T1000 (cell line): ENCODE results near the gene JADE2.
"Not testable (repeated sequence)": the region's sequence is repeated elsewhere in the genome, so short reads cannot be mapped to it uniquely, and the experiment has no call there.

ENCODE experiments used
- DNase-seq: peaks from one replicate; lab custom pipeline; 2025; ENCODE audit warnings: mixed read lengths; lab: John Stamatoyannopoulos, UW

JADE2 gene

GRCh38 chr5:134524826-134525682 lies at the start of gene JADE2:
JADE2 (plus strand) TSS chr5:134525670; CDS start chr5:134535858, 10,188 bp downstream.
- DNase-seq, result no peak

- no peak for DNase-seq
These were observed 47.8 kb upstream of the JADE2 start for GRCh38 chr5:134477462-134478245.

DNA sequence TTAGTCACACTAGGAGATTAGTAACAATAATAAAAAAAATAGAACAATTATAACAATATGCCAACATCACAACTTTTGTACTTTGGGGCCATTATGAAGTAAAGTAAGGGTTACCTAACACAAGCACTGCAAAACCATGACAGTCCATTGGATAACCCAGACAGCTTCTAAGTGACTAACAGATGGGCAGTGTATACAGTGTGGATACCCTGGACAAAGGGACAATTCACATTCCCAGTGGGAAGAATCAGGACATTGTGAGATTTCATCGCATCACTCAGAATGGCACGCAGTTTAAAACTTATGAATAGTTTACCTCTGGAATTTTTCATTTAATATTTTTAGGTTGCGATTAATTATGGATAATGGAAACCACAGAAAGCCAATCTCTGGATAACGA lies 45.6 kb upstream of the JADE2 start:
- no peak for DNase-seq

DNA sequence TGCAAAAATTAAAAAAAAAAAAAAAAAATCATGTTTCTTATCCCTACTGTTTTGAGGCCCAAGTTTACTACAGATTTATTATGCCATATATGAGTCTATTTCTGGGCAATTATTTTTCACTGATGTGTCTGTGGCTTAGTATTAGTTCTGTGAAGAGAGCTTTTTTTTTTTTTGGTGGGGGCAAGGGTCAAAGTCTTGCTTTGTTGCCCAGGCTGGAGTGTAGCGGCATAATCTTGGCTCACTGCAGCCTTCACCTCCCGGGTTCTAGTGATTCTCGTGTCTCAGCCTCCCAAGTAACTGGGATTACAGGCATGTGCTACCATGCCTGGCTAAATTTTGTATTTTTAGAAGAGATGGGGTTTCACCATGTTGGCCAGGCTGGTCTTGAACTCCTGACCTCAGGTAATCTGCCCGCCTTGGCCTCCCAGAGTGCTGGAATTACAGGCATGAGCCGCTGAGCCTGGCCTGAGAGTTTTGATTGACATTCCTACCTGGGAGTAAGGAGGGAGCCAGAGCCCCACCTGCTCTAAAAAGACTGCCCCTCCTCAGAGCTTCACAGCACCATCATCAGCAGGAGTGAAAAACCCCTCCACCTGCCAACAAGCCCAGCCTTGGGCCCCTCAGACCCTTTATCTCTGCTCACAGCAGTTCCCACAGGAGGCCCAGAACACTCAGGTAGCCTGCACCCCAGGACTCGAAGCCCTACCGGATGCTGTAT lies 36.1 kb upstream of the JADE2 start:
- no peak for DNase-seq

DNA sequence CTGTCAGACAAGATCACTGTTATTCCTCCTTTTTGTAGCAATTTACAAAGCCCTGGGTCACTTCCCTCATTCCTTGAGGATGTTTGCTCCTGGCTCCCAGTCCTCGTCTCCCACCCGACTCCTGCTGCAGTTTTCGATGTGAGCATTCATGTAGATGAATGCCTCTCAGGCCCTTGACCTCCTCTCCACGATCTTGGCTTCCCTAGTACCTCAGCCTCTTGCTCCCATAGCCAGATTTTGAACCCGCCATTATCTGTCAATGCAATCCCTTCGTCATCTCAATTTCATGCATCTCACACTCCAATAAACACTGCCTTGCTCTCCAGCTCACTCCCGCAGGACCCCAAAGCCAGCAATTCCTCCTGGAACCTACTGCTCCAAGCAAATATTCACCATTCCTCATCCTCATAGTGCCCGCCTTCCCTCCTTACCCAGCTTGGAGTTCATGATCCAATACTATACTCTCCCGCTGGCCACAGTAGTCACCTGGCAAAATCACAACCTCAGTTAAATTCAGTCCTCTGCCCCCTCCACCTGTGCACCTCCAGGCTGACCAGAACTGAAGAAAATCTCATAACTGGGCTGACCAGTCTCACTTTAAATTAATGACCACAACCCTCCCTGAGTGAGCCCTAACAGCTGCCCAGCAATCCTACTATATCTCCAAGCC lies 35.1 kb upstream of the JADE2 start:
- DNase-seq, result no peak

DNA sequence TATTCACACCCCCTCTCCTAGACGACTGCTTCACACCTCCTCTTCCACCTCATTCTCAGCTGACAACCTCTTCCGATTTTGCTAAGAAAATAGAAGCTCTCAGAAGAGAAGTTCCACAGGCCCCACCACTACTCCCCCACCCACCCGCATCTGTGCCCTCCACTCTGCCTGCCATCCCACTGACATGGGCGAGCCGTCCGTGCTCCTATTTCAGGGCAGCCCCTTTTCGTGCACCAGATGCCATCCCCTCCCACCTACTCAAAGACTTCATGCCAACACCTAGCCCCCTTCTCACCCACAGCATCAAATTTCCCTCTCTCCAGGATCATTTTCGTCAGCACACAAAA lies 34.6 kb upstream of the JADE2 start:
- no peak for DNase-seq

DNA sequence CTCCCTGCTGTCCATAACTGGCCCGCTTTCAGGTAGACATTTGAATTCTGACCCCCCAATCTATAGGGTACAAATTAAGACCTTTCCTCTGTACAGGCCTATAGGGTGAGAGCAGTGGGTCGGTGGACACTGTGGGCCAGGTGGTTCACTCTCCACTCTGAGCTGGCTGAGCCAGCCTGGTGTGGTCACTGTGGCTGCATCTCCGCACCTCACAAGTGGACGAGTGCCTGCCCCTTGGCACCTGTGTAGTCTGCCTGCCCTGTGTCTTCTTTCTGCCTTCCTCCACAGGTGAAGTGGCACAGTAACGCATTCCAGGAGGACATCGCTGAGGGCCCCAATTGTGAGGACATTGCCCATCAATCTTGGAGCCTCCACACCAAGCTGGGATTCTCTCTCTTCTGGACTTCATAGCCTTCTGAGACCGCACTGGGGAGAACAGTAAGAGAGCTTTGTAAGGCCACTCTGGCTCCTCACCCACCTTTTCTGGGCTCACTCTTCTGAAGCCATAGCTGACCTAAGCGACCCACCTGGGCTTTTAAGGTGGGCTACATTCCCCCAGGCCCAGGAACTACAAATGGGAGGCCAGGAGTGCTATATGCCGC lies 33.5 kb upstream of the JADE2 start:
- no peak for DNase-seq

DNA sequence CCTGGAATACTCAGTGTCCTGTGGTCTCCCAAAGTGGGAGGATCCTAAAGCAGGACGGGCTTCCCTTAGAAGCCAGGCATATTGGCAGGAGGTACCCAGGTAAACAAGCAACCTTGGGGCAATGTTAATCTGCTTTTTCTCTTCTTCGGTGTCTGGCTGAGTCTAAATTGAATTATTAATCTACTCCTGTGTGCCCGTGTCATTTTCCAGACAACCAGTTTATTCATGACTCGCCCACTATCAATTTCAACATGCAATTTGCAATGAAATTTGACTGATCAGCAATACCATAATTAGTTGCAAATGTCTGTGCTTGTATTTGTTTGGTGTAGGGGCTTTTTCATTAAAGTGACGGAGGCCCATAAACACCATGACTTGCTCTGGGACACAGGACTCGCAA lies 32.9 kb upstream of the JADE2 start:
- no peak for DNase-seq

- DNase-seq, result no peak
These were observed 31.9 kb upstream of the JADE2 start for GRCh38 chr5:134493461-134494055.

DNA sequence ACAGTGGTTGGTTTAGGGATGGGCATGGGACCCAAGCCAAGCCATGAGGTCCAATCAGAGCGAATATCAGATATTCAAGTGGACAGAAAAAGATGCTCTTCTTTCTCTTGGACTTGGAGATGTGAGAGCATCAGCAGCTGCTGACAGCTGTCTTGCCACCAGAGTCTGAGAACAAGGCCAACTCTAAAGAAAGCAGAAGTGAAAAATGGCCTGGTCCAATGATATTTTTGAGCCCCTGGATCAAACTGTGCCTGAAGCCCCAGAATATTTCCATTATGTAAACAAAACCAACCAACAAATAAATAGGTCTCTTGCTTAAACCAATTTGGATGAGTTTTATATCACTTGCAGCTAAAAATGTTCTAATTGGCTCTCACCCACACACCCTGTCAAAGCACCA lies 30.7 kb upstream of the JADE2 start:
- DNase-seq, result no peak

GRCh38 chr5:134499905-134500304 lies 25.6 kb upstream of the JADE2 start:
- DNase-seq, result not testable (repeated sequence)

DNA sequence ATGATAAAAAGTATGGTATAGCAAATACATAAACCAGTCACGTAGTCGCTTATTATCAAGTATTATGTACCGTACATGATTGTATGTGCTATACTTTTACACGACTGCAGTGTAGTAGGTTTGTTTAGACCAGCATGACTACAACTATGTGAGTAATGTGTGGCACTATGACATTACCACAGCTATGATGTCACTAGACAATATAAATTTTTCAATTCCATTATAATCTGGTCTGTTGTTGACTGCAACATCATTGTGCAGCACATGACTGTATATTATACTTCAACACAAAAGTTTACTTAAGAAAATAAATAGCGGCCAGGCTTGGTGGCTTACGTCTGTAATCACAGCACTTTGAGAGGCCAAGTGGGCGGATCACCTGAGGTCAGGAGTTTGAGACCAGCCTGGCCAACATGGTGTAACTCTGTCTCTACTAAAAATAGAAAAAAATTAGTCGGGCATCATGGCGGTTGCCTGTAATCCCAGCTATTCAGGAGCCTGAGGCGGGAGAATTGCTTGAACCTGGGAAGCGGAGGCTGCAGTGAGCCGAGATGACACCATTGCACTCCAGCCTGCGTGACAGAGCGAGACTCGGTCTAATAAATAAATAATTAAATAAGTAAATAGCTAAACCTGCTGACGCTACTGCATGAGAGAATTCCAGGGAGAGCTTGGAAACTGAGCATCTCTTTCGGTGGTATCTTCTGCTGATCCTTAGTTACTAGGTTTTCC lies 24.6 kb upstream of the JADE2 start:
- no peak for DNase-seq

DNA sequence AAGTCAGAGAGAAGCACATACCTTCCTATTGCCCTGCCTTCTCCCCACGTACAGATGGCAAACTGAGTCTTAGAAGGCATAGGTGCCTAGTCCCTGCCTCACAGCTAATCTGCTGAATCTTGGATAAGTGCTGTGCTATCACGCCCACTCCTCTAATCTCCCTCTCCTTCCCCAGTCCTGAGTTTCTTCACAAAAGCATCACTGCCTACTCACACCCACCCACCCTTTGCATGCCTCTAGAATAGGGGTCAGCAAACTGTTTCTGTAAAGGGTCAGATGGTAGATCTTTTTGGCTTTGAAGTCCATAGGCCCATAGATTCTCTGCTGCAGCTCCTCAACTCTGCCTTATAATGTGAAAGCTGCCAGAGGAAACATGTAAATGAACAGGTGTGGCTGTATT lies 23.2 kb upstream of the JADE2 start:
- no peak for DNase-seq

DNA sequence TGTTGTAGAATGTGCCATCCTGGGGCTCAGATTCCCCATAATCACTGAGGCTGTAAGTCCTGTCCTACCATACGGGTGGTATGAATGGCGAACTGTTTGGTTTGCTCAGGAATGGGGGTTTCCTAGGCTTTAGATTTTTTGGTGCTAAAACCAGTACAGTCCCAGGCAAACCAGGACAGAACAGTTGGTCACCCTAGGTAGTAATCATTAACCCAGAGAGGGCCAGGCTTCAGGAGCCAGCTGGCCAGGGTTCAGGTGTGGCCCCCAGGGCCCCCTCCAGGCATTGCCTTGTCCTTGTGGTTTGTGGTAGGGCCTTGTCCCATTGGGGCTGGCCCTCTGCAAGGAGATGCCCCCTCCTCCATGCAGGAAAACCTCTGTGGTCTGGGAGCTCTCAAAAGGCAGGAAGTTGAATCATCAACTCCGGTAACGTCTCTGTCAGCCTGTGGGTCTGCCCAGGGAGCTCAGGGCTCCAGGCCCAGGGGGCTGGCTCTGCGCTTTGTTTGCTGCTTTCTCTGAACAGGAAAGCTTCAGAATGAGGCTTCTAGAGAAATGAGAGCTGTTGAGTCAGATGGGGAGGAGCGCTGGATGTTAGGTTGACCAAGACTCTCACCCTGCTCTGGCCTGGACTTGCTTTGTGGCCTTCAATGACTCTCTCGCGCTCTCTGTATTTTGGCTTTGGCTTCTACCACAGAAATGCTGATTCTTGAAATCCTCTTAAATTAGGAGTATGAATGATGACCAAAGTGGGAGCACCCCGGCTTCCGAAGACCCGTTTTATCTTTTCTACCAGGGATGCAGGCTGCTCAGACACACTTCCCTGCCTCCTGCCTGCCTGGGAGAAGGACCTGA lies 22.2 kb upstream of the JADE2 start:
- peak; percentile 87 for DNase-seq

GRCh38 chr5:134503937-134504437 lies 21.5 kb upstream of the JADE2 start:
- no peak for DNase-seq

DNA sequence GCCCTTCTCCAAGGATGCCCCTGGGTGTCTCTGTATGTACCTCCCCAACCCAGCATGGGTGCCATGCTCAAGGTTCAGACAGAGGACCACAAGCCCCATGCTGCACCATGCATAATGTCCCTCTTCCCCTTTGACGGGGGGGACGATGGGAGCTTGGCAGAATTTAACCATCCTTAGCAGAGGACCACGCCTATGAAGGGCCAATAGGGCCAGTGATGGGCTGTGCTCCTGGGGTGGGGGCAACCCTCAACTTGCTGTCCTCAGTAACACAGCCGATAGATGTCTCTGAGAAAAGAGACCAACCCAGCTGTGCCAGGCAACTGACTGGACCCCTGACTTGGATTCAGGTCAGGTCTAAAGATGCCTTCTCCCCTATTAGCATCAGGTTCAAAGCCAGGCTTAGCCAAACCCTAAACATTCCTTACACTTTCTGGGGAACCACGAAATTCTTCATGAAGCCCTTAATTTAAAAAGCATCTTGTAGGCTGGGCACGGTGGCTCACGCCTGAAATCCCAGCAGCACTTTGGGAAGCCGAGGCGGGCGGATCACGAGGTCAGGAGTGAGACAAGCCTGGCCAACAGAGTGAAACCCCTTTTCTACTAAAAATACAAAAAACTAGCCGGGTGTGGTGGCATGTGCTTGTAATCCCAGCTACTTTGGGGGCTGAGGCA lies 20.7 kb upstream of the JADE2 start:
- DNase-seq, result no peak

DNA sequence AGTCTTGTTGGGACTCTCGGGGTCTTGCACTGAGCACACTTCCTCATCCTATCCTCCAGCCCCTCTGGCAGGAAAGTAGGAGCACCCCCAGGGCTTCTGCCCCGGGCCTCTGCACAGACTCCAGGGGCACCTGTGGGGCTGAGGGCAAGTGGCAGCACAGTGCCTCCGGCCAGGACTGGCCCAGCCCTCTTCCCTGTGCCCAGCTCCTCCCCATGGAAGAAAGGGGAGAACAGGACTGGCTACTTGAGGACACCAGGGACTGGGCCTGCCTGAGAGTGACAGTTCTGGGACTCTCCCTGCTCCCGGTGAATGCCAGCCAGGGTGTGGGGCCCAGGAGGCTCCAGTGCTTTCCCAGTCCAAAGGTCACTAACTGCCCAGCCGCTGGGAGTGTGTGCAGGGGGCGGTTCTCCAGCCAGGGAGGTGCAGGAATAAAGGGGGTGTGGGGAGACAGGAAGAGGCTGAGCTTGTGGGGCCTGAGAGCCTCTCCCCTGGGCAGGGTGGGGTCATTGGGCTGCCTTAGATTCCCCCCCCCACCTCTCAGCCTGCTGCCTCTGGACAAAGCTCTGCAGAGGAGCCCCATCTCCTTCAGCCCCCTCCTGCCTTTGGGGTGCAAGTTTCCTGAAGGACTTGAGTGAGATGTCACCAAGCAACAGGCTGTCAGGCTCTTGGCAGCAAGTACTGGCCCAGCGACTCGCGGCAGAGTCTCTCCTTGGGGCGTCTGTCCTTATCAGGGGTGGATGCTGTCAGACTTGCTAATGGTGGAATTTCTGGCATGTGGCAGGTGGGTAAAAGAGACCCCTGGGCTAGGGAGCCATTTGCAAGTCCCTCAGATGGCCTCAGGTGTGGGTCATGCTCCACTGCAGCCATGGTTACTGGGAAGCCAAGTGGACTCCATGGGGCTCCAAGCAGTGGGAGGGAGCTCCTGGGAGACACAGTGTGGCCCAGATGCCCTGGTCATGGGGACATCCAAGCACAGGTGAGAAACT lies 19.1 kb upstream of the JADE2 start:
- no peak for DNase-seq

GRCh38 chr5:134507452-134507851 lies 18.0 kb upstream of the JADE2 start:
- DNase-seq, result no peak
